ENCODE data around the gene ATXN1. TPM values are rescaled to one million over a fixed set of nuclear protein-coding genes. Genes with fewer than 3 reads are reported as not detected.
"Not testable (repeated sequence)": the region's sequence is repeated elsewhere in the genome, so short reads cannot be mapped to it uniquely, and the experiment has no call there.

ATXN1 gene
- polyA plus RNA-seq, 4 donors, result 4.6 to 16.5 (median 5.9) TPM

- Histone ChIP-seq H3K4me3 (ENCODE audit: low read depth in 1 of 3, low read length in 3 of 3) (no peak overlapping the region), H3K27ac (ENCODE audit: low read depth in 1 of 3, low read length in 2 of 3) (peak overlapping the region in 1 of 3 donors; percentile 9), H3K27me3 (ENCODE audit: control insufficient read depth in 3 of 3, insufficient read depth in 3 of 3, low read length in 3 of 3) (no peaks in the 10 kb centered on the region), H3K36me3 (ENCODE audit: control insufficient read depth in 3 of 3, insufficient read depth in 2 of 3, low read depth in 1 of 3, low read length in 3 of 3) (peaks cover 0 to 3% (median 2%) of the 10 kb centered on the region in 3 donors), H3K4me1 (ENCODE audit: control insufficient read depth in 3 of 3, insufficient read depth in 2 of 3, low read depth in 1 of 3, low read length in 2 of 3) (peaks cover 0 to 3% (median 0%) of the 10 kb centered on the region in 3 donors), H3K9me3 (ENCODE audit: control insufficient read depth in 2 of 2, insufficient read depth in 1 of 2, low read depth in 1 of 2, low read length in 1 of 2) (peaks cover 0 to 13% of the 10 kb centered on the region in 2 donors)
- no peak for FAIRE-seq
- 88 to 93% (median 91%) methylated on average over 3 of the region's 3 CpGs for WGBS, 3 donors
- no peak for DNase-seq
Observed at GRCh38 chr6:16471910-16472297, 289.4 kb downstream of the ATXN1 start.

DNA sequence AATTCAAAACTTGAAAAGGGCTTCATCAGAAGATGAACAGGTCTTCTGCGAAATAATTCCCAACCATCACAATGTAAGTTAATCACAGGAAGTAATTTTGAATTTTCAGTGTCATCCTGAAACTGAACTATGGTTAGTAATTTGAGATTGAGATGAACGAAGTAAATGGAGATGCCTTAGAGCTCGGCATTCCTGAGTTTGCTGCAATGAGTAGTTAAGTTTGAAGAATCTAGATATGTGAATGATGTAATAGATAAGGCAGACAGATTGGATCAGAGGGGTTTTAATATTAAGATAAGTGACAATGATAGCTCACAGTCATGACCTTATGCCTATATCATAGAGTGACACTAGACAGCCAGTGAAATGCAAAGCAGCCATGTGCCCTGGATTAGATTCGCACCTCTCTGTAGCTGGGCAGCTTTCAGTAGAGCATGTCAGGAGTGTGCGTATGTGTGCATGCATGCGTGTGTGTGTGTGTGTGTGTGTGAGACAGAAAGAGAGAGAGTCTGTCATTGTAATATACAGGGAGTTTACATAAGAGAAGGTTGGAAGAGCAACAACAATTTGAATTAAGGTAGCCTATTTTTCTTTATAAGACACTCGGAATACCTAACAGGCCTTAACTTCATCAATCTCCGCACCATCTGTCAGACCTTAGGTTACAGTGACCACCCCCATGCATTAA lies 289.9 kb downstream of the ATXN1 start:
- 77 to 80% (median 78%) methylated on average over 8 of the region's 8 CpGs for WGBS, 3 donors
- peak overlapping the region in 1 of 3 donors; percentile 68 for H3K27ac ChIP-seq (ENCODE audit: low read depth in 1 of 3, low read length in 2 of 3)
- H3K4me3 ChIP-seq (ENCODE audit: low read depth in 1 of 3, low read length in 3 of 3), result no peak overlapping the region
- H3K4me1 ChIP-seq (ENCODE audit: control insufficient read depth in 3 of 3, insufficient read depth in 2 of 3, low read depth in 1 of 3, low read length in 2 of 3), result peaks cover 0 to 3% (median 0%) of the 10 kb centered on the region in 3 donors
- peaks cover 0 to 3% (median 2%) of the 10 kb centered on the region in 3 donors for H3K36me3 ChIP-seq (ENCODE audit: control insufficient read depth in 3 of 3, insufficient read depth in 2 of 3, low read depth in 1 of 3, low read length in 3 of 3)
- peaks cover 0 to 13% of the 10 kb centered on the region in 2 donors for H3K9me3 ChIP-seq (ENCODE audit: control insufficient read depth in 2 of 2, insufficient read depth in 1 of 2, low read depth in 1 of 2, low read length in 1 of 2)
- DNase-seq (no peak), FAIRE-seq (no peak)
- H3K27me3 ChIP-seq (ENCODE audit: control insufficient read depth in 3 of 3, insufficient read depth in 3 of 3, low read length in 3 of 3), result no peaks in the 10 kb centered on the region

- WGBS, 3 donors, result 60 to 84% (median 69%) methylated on average over 2 of the region's 2 CpGs
- FAIRE-seq, result no peak
- Histone ChIP-seq H3K27me3 (ENCODE audit: control insufficient read depth in 3 of 3, insufficient read depth in 3 of 3, low read length in 3 of 3) (no peaks in the 10 kb centered on the region), H3K4me1 (ENCODE audit: control insufficient read depth in 3 of 3, insufficient read depth in 2 of 3, low read depth in 1 of 3, low read length in 2 of 3) (peaks cover 0 to 3% (median 0%) of the 10 kb centered on the region in 3 donors), H3K27ac (ENCODE audit: low read depth in 1 of 3, low read length in 2 of 3) (peak overlapping the region in 1 of 3 donors; percentile 68), H3K36me3 (ENCODE audit: control insufficient read depth in 3 of 3, insufficient read depth in 2 of 3, low read depth in 1 of 3, low read length in 3 of 3) (peaks cover 0 to 3% (median 2%) of the 10 kb centered on the region in 3 donors), H3K4me3 (ENCODE audit: low read depth in 1 of 3, low read length in 3 of 3) (no peak overlapping the region), H3K9me3 (ENCODE audit: control insufficient read depth in 2 of 2, insufficient read depth in 1 of 2, low read depth in 1 of 2, low read length in 1 of 2) (peaks cover 0 to 13% of the 10 kb centered on the region in 2 donors)
- no peak for DNase-seq
Observed at GRCh38 chr6:16470502-16471221, 290.6 kb downstream of the ATXN1 start.

GRCh38 chr6:16468991-16469615 lies 292.2 kb downstream of the ATXN1 start:
- peaks cover 0 to 2% (median under 1%) of the 10 kb centered on the region in 3 donors for H3K36me3 ChIP-seq (ENCODE audit: control insufficient read depth in 3 of 3, insufficient read depth in 2 of 3, low read depth in 1 of 3, low read length in 3 of 3)
- DNase-seq, result no peak
- 94 to 98% (median 97%) methylated on average over 1 of the region's 1 CpG for WGBS, 3 donors
- no peaks in the 10 kb centered on the region for H3K27me3 ChIP-seq (ENCODE audit: control insufficient read depth in 3 of 3, insufficient read depth in 3 of 3, low read length in 3 of 3)
- H3K4me1 ChIP-seq (ENCODE audit: control insufficient read depth in 3 of 3, insufficient read depth in 2 of 3, low read depth in 1 of 3, low read length in 2 of 3), result peaks cover 0 to 3% (median 0%) of the 10 kb centered on the region in 3 donors
- no peak for FAIRE-seq
- H3K4me3 ChIP-seq (ENCODE audit: low read depth in 1 of 3, low read length in 3 of 3), result no peak overlapping the region
- no peak overlapping the region for H3K27ac ChIP-seq (ENCODE audit: low read depth in 1 of 3, low read length in 2 of 3)
- H3K9me3 ChIP-seq (ENCODE audit: control insufficient read depth in 2 of 2, insufficient read depth in 1 of 2, low read depth in 1 of 2, low read length in 1 of 2), result peaks cover 0 to 7% of the 10 kb centered on the region in 2 donors

DNA sequence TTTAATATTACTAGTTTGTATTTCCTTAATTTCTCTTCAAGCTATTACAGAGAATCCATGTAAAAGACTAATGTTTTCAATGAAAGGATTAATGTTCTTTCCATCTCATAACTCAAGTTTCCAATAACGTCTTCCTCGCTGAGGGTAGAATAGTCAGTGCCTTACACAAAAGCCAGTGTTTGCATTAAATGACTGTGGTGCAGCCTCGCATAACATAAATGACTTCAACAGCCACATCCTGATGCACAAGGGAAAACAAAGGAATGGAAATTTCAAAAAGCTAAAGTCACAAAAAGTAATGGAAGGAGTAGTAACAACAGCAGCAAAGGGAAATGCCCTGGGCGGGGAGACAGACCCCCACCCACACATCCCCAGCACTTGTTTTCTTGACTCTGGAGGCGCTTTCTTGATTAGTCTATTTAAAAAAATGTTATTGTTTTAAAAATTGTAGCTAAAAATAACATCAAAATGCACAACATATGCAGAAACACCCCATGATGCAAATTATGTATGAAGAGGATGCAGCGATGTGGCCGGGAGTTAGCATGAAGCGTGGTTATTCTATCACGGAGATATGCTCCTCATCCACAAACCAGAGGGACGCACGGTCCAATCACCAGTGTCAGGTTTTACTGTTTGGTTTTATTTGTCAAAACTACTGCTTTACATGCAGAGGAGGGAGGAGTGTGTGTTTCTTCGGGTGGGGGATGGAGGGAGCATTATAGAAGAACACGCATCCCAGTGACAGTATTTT lies 294.3 kb downstream of the ATXN1 start:
- Histone ChIP-seq H3K27ac (ENCODE audit: low read depth in 1 of 3, low read length in 2 of 3) (no peak overlapping the region), H3K36me3 (ENCODE audit: control insufficient read depth in 3 of 3, insufficient read depth in 2 of 3, low read depth in 1 of 3, low read length in 3 of 3) (peaks cover 0 to 2% (median 0%) of the 10 kb centered on the region in 3 donors), H3K4me1 (ENCODE audit: control insufficient read depth in 3 of 3, insufficient read depth in 2 of 3, low read depth in 1 of 3, low read length in 2 of 3) (peaks cover 0 to 3% (median 0%) of the 10 kb centered on the region in 3 donors), H3K9me3 (ENCODE audit: control insufficient read depth in 2 of 2, insufficient read depth in 1 of 2, low read depth in 1 of 2, low read length in 1 of 2) (no peaks in the 10 kb centered on the region), H3K4me3 (ENCODE audit: low read depth in 1 of 3, low read length in 3 of 3) (no peak overlapping the region), H3K27me3 (ENCODE audit: control insufficient read depth in 3 of 3, insufficient read depth in 3 of 3, low read length in 3 of 3) (no peaks in the 10 kb centered on the region)
- DNase-seq (no peak), FAIRE-seq (no peak)
- 89 to 95% (median 93%) methylated on average over 13 of the region's 13 CpGs for WGBS, 3 donors

- no peaks in the 10 kb centered on the region for H3K27me3 ChIP-seq (ENCODE audit: control insufficient read depth in 3 of 3, insufficient read depth in 3 of 3, low read length in 3 of 3)
- no peaks in the 10 kb centered on the region for H3K4me1 ChIP-seq (ENCODE audit: control insufficient read depth in 3 of 3, insufficient read depth in 2 of 3, low read depth in 1 of 3, low read length in 2 of 3)
- DNase-seq, result no peak
- no peak for FAIRE-seq
- H3K4me3 ChIP-seq (ENCODE audit: low read depth in 1 of 3, low read length in 3 of 3), result no peak overlapping the region
- H3K9me3 ChIP-seq (ENCODE audit: control insufficient read depth in 2 of 2, insufficient read depth in 1 of 2, low read depth in 1 of 2, low read length in 1 of 2), result peaks cover 0 to 6% of the 10 kb centered on the region in 2 donors
- peaks cover 0 to 2% (median 0%) of the 10 kb centered on the region in 3 donors for H3K36me3 ChIP-seq (ENCODE audit: control insufficient read depth in 3 of 3, insufficient read depth in 2 of 3, low read depth in 1 of 3, low read length in 3 of 3)
- WGBS, 3 donors, result 91 to 97% (median 94%) methylated on average over 3 of the region's 3 CpGs
- H3K27ac ChIP-seq (ENCODE audit: low read depth in 1 of 3, low read length in 2 of 3), result no peak overlapping the region
Observed at GRCh38 chr6:16464045-16464444, 297.2 kb downstream of the ATXN1 start.

DNA sequence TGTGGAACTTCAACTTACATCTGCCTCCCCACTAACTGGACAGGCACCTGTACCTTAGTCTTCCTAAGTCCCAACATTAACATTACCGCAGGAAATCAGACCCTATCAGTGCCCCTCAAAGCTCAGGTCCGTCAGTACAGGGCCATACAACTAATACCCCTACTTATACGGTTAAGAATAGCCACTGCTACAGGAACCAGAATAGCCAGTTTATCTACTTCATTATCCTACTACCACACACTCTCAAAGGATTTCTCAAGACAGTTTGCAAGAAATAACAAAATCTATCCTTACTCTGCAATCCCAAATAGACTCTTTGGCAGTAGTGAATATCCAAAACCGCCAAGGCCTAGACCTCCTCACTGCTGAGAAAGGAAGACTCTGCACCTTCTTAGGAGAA lies 298.0 kb downstream of the ATXN1 start:
- H3K36me3 ChIP-seq (ENCODE audit: control insufficient read depth in 3 of 3, insufficient read depth in 2 of 3, low read depth in 1 of 3, low read length in 3 of 3); DNase-seq; H3K27me3 ChIP-seq (ENCODE audit: control insufficient read depth in 3 of 3, insufficient read depth in 3 of 3, low read length in 3 of 3); FAIRE-seq; H3K27ac ChIP-seq (ENCODE audit: low read depth in 1 of 3, low read length in 2 of 3); H3K4me3 ChIP-seq (ENCODE audit: low read depth in 1 of 3, low read length in 3 of 3); H3K4me1 ChIP-seq (ENCODE audit: control insufficient read depth in 3 of 3, insufficient read depth in 2 of 3, low read depth in 1 of 3, low read length in 2 of 3); H3K9me3 ChIP-seq (ENCODE audit: control insufficient read depth in 2 of 2, insufficient read depth in 1 of 2, low read depth in 1 of 2, low read length in 1 of 2): not testable (repeated sequence)
- WGBS, 3 donors, result 87 to 97% (median 94%) methylated on average over 4 of the region's 4 CpGs

DNA sequence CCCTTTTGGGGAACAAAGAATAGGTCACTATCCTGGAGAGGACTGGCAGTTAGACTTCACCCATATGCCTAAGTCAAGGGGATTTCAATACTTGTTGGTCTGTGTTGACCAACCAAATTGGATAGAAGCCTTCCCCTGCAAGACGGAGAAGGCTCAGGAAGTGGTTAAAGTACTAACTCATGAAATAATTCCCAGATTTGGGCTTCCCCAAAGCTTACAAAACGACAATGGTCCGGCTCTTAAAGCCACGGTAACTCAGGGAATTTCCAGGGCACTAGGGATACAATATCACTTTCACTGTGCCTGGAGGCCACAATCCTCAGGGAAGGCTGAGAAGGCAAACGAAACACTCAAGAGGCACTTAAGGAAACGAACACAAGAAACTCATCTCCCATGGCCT lies 299.8 kb downstream of the ATXN1 start:
- Histone ChIP-seq H3K27me3 (ENCODE audit: control insufficient read depth in 3 of 3, insufficient read depth in 3 of 3, low read length in 3 of 3) (no peaks in the 10 kb centered on the region), H3K9me3 (ENCODE audit: control insufficient read depth in 2 of 2, insufficient read depth in 1 of 2, low read depth in 1 of 2, low read length in 1 of 2) (peaks cover 0 to 6% of the 10 kb centered on the region in 2 donors), H3K27ac (ENCODE audit: low read depth in 1 of 3, low read length in 2 of 3) (no peak overlapping the region), H3K36me3 (ENCODE audit: control insufficient read depth in 3 of 3, insufficient read depth in 2 of 3, low read depth in 1 of 3, low read length in 3 of 3) (no peaks in the 10 kb centered on the region), H3K4me3 (ENCODE audit: low read depth in 1 of 3, low read length in 3 of 3) (no peak overlapping the region), H3K4me1 (ENCODE audit: control insufficient read depth in 3 of 3, insufficient read depth in 2 of 3, low read depth in 1 of 3, low read length in 2 of 3) (no peaks in the 10 kb centered on the region)
- no peak for FAIRE-seq
- DNase-seq, result no peak
- 68 to 79% (median 72%) methylated on average over 6 of the region's 6 CpGs for whole genome bisulfite sequencing, 3 donors

Data from small intestine (tissue), 7 donors.